ENCODE results near the gene BRDT.

The BRDT gene

DNA sequence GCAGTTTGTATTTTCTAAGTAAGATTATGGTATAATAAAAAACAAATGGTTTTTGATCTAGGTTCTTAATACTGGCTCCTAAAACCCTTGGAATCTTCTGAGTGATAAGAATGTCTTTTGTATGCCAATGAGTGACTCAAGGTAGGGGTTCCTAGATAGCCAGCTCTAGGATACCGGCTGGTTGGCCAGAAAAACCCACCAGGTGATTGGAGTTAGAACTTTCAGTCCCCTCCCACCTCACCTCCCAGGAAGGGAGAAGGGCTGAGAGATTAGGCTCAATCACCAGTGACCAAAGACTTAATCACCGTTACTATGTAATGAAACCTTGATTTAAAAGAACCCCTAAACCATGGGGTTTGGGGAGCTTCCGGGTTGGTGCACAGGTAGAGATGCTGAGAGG, 8.7 kb upstream of the BRDT start:
- Histone ChIP-seq H3K27me3 (ENCODE audit: low read depth, low read length) (no peaks in the 10 kb centered on the region), H3K79me2 (ENCODE audit: low read length) (no peaks in the 10 kb centered on the region), H3K4me2 (ENCODE audit: low read length) (no peak overlapping the region), H2AFZ (ENCODE audit: low read depth, low read length) (no peak overlapping the region), H3K4me1 (ENCODE audit: low read length) (no peaks in the 10 kb centered on the region), H3K9me3 (ENCODE audit: insufficient read depth, low read length) (no peaks in the 10 kb centered on the region), H3K27ac (ENCODE audit: low read length) (no peak overlapping the region), H4K20me1 (ENCODE audit: insufficient read depth, low read length) (no peaks in the 10 kb centered on the region), H3K9ac (ENCODE audit: low read length) (no peak overlapping the region), H3K4me3 (ENCODE audit: low read length) (no peak overlapping the region), H3K36me3 (replicated peaks; ENCODE audit: low read depth, low read length) (no peaks in the 10 kb centered on the region)
- TF ChIP-seq EZH2phosphoT487 (IDR thresholded peaks at IDR 0.05; ENCODE audit: low read depth), result no peak
- TF ChIP-seq, protein P1, sequence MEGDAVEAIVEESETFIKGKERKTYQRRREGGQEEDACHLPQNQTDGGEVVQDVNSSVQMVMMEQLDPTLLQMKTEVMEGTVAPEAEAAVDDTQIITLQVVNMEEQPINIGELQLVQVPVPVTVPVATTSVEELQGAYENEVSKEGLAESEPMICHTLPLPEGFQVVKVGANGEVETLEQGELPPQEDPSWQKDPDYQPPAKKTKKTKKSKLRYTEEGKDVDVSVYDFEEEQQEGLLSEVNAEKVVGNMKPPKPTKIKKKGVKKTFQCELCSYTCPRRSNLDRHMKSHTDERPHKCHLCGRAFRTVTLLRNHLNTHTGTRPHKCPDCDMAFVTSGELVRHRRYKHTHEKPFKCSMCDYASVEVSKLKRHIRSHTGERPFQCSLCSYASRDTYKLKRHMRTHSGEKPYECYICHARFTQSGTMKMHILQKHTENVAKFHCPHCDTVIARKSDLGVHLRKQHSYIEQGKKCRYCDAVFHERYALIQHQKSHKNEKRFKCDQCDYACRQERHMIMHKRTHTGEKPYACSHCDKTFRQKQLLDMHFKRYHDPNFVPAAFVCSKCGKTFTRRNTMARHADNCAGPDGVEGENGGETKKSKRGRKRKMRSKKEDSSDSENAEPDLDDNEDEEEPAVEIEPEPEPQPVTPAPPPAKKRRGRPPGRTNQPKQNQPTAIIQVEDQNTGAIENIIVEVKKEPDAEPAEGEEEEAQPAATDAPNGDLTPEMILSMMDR (IDR thresholded peaks at IDR 0.05; ENCODE audit: low read depth, low read length), result no peak

- Histone ChIP-seq H3K9me3 (ENCODE audit: insufficient read depth, low read length) (no peaks in the 10 kb centered on the region), H3K4me2 (ENCODE audit: low read length) (no peak overlapping the region), H2AFZ (ENCODE audit: low read depth, low read length) (no peak overlapping the region), H3K36me3 (replicated peaks; ENCODE audit: low read depth, low read length) (no peaks in the 10 kb centered on the region), H4K20me1 (ENCODE audit: insufficient read depth, low read length) (no peaks in the 10 kb centered on the region), H3K4me1 (ENCODE audit: low read length) (peaks cover 12% of the 10 kb centered on the region), H3K4me3 (ENCODE audit: low read length) (no peak overlapping the region), H3K9ac (ENCODE audit: low read length) (no peak overlapping the region), H3K27ac (ENCODE audit: low read length) (no peak overlapping the region), H3K79me2 (ENCODE audit: low read length) (no peaks in the 10 kb centered on the region), H3K27me3 (ENCODE audit: low read depth, low read length) (no peaks in the 10 kb centered on the region)
- no peak for TF ChIP-seq EZH2phosphoT487 (IDR thresholded peaks at IDR 0.05; ENCODE audit: low read depth)
- TF ChIP-seq, protein P1 (IDR thresholded peaks at IDR 0.05; ENCODE audit: low read depth, low read length), result no peak
Measured at GRCh38 chr1:91944087-91944486, 5.1 kb upstream of the BRDT start.

DNA sequence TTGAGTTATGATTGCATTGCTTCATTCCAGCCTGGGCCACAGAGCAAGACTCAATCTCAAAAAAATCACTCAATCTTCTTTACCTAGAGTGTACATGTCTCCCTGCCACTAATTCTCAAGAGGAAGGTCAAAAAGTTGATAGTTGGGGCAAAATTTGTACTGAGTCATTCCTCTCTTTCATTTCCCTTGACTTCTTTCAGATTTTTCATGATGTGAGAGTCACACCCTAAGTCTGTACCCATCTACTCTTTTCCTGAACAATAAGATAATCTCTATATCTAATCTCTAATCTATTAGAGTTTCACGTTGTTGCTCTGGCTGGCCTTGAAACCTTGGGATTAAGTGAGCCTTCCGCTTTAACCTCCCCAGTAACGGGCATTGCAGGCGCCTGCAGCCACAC, 1.1 kb upstream of the BRDT start:
- Histone ChIP-seq H3K4me1 (ENCODE audit: low read length) (peaks cover 12% of the 10 kb centered on the region), H4K20me1 (ENCODE audit: insufficient read depth, low read length) (no peaks in the 10 kb centered on the region), H3K4me3 (ENCODE audit: low read length) (peak overlapping the region; percentile 21), H2AFZ (ENCODE audit: low read depth, low read length) (no peak overlapping the region), H3K9me3 (ENCODE audit: insufficient read depth, low read length) (no peaks in the 10 kb centered on the region), H3K4me2 (ENCODE audit: low read length) (peak overlapping the region; percentile 56), H3K79me2 (ENCODE audit: low read length) (no peaks in the 10 kb centered on the region), H3K9ac (ENCODE audit: low read length) (no peak overlapping the region), H3K27ac (ENCODE audit: low read length) (no peak overlapping the region), H3K27me3 (ENCODE audit: low read depth, low read length) (no peaks in the 10 kb centered on the region), H3K36me3 (replicated peaks; ENCODE audit: low read depth, low read length) (no peaks in the 10 kb centered on the region)
- TF ChIP-seq, protein P1 (IDR thresholded peaks at IDR 0.05; ENCODE audit: low read depth, low read length), result no peak
- no peak for TF ChIP-seq EZH2phosphoT487 (IDR thresholded peaks at IDR 0.05; ENCODE audit: low read depth)

DNA sequence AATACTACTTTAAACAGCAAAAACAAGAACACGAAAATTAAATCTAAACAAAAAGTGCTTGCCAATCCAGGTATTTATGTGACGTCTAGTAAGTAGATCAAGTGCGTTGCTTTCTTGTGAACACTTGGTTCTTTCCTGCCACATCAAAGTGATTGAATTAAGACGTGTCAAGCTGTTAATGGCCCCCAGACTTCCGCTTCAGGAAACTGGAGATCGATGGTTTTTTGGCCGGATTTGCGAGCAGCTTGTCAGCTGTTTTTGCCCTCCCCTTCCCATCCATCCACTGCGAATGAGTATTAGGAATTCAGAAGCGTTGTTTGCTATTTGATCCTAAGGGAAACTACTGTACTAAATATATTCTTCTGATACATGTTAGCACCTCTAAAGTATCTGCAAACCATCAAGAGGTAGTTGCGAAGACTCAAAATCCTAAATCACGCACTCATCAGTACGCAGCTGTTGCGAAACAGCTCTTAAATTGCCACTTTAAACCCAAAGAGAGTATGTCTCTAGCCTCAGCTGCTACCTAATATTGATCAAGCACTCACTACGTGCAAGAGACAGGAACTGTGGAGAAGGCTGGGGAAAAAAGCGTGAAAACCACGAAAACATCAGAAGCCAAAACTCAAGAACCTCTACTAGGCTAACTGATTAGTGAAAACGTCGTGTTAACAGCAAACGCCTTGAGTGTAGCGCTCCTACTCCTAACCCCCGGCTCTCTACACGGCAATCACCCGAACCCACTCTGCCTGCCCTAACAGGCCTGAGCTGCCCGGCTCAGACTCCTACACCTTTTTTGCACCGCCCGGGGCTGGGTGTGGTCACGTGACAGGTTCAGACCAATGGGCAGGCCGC, 473 bp upstream of the BRDT start:
- H3K4me3 ChIP-seq (ENCODE audit: low read length), result peak overlapping the region; percentile 21
- H3K27me3 ChIP-seq (ENCODE audit: low read depth, low read length), result no peaks in the 10 kb centered on the region
- H3K9me3 ChIP-seq (ENCODE audit: insufficient read depth, low read length), result no peaks in the 10 kb centered on the region
- H3K4me2 ChIP-seq (ENCODE audit: low read length), result peak overlapping the region; percentile 56
- H3K9ac ChIP-seq (ENCODE audit: low read length), result no peak overlapping the region
- H3K79me2 ChIP-seq (ENCODE audit: low read length), result no peaks in the 10 kb centered on the region
- H3K36me3 ChIP-seq (replicated peaks; ENCODE audit: low read depth, low read length), result no peaks in the 10 kb centered on the region
- H2AFZ ChIP-seq (ENCODE audit: low read depth, low read length), result no peak overlapping the region
- H3K4me1 ChIP-seq (ENCODE audit: low read length), result peaks cover 12% of the 10 kb centered on the region
- no peaks in the 10 kb centered on the region for H4K20me1 ChIP-seq (ENCODE audit: insufficient read depth, low read length)
- no peak overlapping the region for H3K27ac ChIP-seq (ENCODE audit: low read length)
- TF ChIP-seq EZH2phosphoT487 (IDR thresholded peaks at IDR 0.05; ENCODE audit: low read depth), result no peak
- TF ChIP-seq, protein P1 (IDR thresholded peaks at IDR 0.05; ENCODE audit: low read depth, low read length), result no peak
